ENCODE results near the gene NR0B2.
"Not testable (repeated sequence)": the region's sequence is repeated elsewhere in the genome, so short reads cannot be mapped to it uniquely, and the experiment has no call there.

The NR0B2 gene

DNA sequence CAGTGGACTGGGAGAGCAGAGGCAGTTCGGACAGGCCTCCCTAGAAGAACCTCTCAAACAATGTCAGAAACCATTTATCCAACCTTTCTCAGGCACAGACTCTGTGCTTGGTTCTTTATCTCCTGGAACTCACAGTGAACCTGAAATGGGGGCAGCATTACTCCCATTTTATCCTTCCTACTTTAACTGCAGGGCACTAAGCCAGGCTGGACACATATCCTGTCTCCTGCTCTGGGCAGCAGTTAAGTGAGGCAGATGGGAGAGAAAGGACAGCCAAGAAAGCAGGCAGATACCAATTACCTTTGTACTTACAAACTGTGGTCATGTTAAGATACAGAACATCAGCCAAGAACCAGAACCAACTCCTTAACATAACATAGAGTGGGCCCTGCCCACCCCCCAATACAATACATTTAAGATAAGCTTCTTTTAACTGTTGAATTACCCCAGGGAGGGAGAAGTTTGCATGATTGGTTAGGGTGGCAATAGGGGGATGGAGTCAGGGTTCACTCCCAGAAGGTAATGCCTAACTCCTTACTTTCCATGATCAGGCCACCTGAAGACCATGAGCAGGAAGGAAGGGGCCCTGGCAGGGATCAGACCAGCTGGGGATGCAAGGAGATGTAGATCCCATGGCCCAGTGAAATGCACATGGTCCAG lies 35.6 kb upstream of the NR0B2 start:
- TF ChIP-seq, protein P1, sequence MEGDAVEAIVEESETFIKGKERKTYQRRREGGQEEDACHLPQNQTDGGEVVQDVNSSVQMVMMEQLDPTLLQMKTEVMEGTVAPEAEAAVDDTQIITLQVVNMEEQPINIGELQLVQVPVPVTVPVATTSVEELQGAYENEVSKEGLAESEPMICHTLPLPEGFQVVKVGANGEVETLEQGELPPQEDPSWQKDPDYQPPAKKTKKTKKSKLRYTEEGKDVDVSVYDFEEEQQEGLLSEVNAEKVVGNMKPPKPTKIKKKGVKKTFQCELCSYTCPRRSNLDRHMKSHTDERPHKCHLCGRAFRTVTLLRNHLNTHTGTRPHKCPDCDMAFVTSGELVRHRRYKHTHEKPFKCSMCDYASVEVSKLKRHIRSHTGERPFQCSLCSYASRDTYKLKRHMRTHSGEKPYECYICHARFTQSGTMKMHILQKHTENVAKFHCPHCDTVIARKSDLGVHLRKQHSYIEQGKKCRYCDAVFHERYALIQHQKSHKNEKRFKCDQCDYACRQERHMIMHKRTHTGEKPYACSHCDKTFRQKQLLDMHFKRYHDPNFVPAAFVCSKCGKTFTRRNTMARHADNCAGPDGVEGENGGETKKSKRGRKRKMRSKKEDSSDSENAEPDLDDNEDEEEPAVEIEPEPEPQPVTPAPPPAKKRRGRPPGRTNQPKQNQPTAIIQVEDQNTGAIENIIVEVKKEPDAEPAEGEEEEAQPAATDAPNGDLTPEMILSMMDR (IDR thresholded peaks at IDR 0.05; ENCODE audit: insufficient read depth, low read depth, low read length, missing control alignments), result no peak
- H3K4me3 ChIP-seq (ENCODE audit: low read depth, low read length), result no peak overlapping the region
- DNase-seq (ENCODE audit: low read depth), result no peak

DNA sequence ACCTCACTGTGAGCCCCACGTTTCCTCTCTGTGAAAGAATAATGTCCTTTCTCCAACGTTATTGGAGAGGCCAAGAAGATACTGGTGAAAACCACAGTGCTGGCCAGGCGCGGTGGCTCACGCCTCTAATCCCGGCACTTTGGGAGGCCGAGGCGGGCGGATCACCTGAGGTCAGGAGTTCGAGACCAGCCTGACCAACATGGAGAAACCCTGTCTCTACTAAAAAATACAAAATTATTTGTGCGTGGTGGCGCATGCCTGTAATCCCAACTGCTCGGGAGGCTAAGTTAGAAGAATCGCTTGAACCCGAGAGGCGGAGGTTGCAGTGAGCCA lies 34.9 kb upstream of the NR0B2 start:
- not testable (repeated sequence) for DNase-seq (ENCODE audit: low read depth); H3K4me3 ChIP-seq (ENCODE audit: low read depth, low read length)

DNA sequence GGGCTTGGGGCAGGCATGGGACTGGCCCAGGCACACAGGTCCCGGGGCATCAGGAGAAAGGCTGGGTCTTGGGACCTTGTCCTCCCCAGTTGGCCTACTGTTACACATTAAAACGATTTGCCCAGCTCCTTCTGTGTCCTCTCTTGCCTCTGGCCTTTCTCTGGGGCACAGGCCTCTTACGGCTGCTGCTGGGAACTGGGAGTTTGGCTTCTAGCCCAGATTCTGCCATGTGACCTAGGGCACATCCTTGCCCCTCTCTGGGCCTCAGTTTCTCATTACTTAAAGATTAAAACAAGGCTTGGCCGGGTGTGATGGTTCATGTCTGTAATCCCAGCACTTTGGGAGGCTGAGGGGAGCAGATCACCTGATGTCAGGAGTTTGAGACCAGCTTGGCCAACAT lies 32.5 kb upstream of the NR0B2 start:
- TF ChIP-seq, protein P1 (IDR thresholded peaks at IDR 0.05; ENCODE audit: insufficient read depth, low read depth, low read length, missing control alignments), result no peak
- DNase-seq (ENCODE audit: low read depth), result no peak
- no peak overlapping the region for H3K4me3 ChIP-seq (ENCODE audit: low read depth, low read length)

DNA sequence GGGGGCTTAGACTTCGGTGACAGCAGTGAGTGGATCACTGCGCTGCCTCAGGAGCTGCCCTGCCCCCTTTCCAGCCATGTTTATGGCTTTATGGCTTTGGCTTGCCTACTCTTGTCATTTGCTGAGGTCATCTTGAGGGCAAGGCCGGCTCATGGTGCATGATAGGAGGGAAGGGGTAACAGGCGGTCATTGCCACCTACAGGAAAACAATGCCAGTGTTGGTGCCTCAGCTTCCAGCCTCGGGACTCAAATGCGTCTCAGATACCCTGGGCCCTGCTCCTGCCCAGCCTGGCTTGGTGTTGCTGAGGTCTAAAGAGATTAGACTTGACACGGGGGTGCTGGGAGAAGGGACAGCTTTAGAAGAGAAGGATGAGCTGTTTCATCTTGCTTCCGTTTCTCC lies 32.0 kb upstream of the NR0B2 start:
- no peak for DNase-seq (ENCODE audit: low read depth)
- TF ChIP-seq, protein P1 (IDR thresholded peaks at IDR 0.05; ENCODE audit: insufficient read depth, low read depth, low read length, missing control alignments), result no peak

DNA sequence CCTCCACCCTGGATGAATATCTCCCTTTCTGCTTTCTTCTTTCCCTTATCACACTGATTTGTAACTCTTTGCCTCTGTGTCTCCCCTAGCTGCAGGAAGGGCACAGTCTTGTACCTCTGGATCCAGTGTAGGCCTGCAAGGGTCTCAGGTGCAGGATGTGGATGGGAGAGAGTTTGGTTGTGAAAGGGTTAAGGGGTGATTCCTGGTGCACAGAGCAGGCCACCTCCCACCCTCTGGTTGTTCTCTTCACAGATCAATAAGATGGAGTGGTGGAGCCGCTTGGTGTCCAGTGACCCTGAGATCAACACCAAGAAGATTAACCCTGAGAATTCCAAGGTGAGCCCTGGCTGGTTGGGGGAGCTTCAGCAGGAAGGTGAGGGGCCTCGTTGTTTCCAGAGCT lies 31.4 kb upstream of the NR0B2 start:
- DNase-seq (ENCODE audit: low read depth), result no peak
- H3K4me3 ChIP-seq (ENCODE audit: low read depth, low read length), result no peak overlapping the region
- TF ChIP-seq, protein P1 (IDR thresholded peaks at IDR 0.05; ENCODE audit: insufficient read depth, low read depth, low read length, missing control alignments), result no peak

More for the DNA sequence above, 32.0 kb upstream of the NR0B2 start:
- no peak overlapping the region for H3K4me3 ChIP-seq (ENCODE audit: low read depth, low read length)

DNA sequence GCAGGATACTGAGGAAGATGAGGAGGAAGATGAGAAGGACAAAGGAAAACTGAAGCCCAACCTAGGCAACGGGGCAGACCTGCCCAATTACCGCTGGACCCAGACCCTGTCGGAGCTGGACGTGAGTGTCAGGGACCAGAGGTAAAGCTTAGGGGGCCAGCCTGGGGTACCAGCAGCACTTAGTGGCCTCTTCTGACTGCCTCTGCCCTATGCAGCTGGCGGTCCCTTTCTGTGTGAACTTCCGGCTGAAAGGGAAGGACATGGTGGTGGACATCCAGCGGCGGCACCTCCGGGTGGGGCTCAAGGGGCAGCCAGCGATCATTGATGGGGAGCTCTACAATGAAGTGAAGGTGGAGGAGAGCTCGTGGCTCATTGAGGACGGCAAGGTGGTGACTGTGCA lies 28.9 kb upstream of the NR0B2 start:
- TF ChIP-seq, protein P1 (IDR thresholded peaks at IDR 0.05; ENCODE audit: insufficient read depth, low read depth, low read length, missing control alignments), result no peak
- H3K4me3 ChIP-seq (ENCODE audit: low read depth, low read length), result no peak overlapping the region
- no peak for DNase-seq (ENCODE audit: low read depth)

DNA sequence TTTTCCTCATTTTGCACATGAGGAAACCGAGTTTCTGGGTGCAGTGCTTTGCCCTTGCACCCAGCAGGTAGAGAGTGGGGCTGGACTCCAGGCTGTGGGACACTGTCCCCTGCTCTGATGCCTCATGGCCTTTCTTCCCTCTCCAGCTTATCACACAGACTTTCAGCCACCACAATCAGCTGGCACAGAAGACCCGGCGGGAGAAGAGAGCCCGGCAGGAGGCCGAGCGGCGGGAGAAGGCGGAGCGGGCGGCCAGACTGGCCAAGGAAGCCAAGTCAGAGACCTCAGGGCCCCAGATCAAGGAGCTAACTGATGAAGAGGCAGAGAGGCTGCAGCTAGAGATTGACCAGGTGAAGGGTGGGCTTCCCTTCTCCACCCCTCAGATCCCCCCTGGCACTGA lies 27.5 kb upstream of the NR0B2 start:
- TF ChIP-seq, protein P1 (IDR thresholded peaks at IDR 0.05; ENCODE audit: insufficient read depth, low read depth, low read length, missing control alignments), result no peak
- no peak overlapping the region for H3K4me3 ChIP-seq (ENCODE audit: low read depth, low read length)
- no peak for DNase-seq (ENCODE audit: low read depth)

Measured in GM12865 (cell line).